ENCODE data around the gene RPS6KC1.

- TF ChIP-seq POLR2AphosphoS5 (IDR thresholded peaks at IDR 0.05; ENCODE audit: insufficient read depth, low read depth, low read length) (no peak), POLR2A (IDR thresholded peaks at IDR 0.05; ENCODE audit: low read depth, low read length) (no peak), GATA2 (IDR thresholded peaks at IDR 0.05; ENCODE audit: insufficient read depth, insufficient read length, low read depth, low read length) (no peak), MYC (IDR thresholded peaks at IDR 0.05; ENCODE audit: low read depth, low read length) (no peak)
- TF ChIP-seq, protein P1, sequence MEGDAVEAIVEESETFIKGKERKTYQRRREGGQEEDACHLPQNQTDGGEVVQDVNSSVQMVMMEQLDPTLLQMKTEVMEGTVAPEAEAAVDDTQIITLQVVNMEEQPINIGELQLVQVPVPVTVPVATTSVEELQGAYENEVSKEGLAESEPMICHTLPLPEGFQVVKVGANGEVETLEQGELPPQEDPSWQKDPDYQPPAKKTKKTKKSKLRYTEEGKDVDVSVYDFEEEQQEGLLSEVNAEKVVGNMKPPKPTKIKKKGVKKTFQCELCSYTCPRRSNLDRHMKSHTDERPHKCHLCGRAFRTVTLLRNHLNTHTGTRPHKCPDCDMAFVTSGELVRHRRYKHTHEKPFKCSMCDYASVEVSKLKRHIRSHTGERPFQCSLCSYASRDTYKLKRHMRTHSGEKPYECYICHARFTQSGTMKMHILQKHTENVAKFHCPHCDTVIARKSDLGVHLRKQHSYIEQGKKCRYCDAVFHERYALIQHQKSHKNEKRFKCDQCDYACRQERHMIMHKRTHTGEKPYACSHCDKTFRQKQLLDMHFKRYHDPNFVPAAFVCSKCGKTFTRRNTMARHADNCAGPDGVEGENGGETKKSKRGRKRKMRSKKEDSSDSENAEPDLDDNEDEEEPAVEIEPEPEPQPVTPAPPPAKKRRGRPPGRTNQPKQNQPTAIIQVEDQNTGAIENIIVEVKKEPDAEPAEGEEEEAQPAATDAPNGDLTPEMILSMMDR (IDR thresholded peaks at IDR 0.05; ENCODE audit: extremely low read depth in 1 of 2, insufficient read depth in 1 of 2, low read depth in 1 of 2, low read length in 2 of 2) = no peak
These were observed 236.9 kb downstream of the RPS6KC1 start for GRCh38 chr1:213287987-213288386.

All from endothelial cell of umbilical vein (primary cell).